BLaER1 (cell line): Measurements from ENCODE around the gene GPR15.

Experiments
- H3K27ac ChIP-seq: shearing (Covaris generic); formaldehyde crosslinking; 2 replicates; pipeline ENCODE4 v1.8.1; 2022
- H3K27me3 ChIP-seq: shearing (Covaris generic); formaldehyde crosslinking; 2 replicates; pipeline ENCODE4 v1.8.1; 2022
- H3K36me3 ChIP-seq: shearing (Covaris generic); formaldehyde crosslinking; 2 replicates; pipeline ENCODE4 v1.8.1; 2022
- H3K4me1 ChIP-seq: shearing (Covaris generic); formaldehyde crosslinking; 2 replicates; pipeline ENCODE4 v1.8.1; 2022
- H3K4me2 ChIP-seq: shearing (Covaris generic); formaldehyde crosslinking; 2 replicates; pipeline ENCODE4 v1.8.1; 2022
- H3K4me3 ChIP-seq: shearing (Covaris generic); formaldehyde crosslinking; 2 replicates; pipeline ENCODE4 v1.8.1; 2022
- H3K9ac ChIP-seq: shearing (Covaris generic); formaldehyde crosslinking; 2 replicates; pipeline ENCODE4 v1.8.1; 2022
- H3K9me3 ChIP-seq: shearing (Covaris generic); formaldehyde crosslinking; 2 replicates; pipeline ENCODE4 v1.8.1; 2022
- H4K20me1 ChIP-seq: shearing (Covaris generic); formaldehyde crosslinking; 2 replicates; pipeline ENCODE4 v1.8.1; 2022
- Cebpa-rat ChIP-seq: shearing (Covaris generic); IDR thresholded peaks from 2 replicates; pipeline ENCODE4 v1.8.1; 2022

Gene GPR15

DNA sequence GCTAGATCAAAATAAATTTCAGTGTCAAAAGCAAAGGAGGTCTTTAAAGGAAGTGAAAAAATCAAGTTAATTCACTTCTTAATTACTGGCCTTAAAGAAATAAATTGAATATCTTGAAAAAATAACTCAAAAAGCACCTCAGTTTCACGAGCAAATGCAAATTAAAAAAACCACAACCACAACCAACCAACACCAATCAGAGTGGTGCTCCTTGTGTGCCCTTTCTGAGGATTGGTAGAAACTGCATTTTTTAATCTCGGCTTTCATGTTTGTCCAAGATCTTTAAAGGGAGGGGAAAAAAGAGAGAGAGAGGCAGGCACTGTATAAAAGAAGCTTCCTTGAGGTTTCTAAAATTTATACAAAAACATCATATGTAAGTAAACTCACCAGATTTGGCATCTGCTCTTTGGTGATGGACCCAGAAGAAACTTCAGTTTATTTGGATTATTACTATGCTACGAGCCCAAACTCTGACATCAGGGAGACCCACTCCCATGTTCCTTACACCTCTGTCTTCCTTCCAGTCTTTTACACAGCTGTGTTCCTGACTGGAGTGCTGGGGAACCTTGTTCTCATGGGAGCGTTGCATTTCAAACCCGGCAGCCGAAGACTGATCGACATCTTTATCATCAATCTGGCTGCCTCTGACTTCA, at the start of gene GPR15:
Gene GPR15 (plus strand): TSS at position 357 of the 653 bp plus-strand sequence. CDS start 56 bp downstream, at position 413.
- no peaks in the 10 kb centered on the region for H4K20me1 ChIP-seq
- no peak within 1 kb of the TSS for H3K4me2 ChIP-seq
- H3K9me3 ChIP-seq, result no peaks in the 10 kb centered on the region
- no peak for TF ChIP-seq Cebpa-rat
- no peaks in the 10 kb centered on the region for H3K36me3 ChIP-seq
- no peak within 1 kb of the TSS for H3K4me3 ChIP-seq
- no peaks in the 10 kb centered on the region for H3K4me1 ChIP-seq
- no peak within 1 kb of the TSS for H3K9ac ChIP-seq
- H3K27ac ChIP-seq, result no peak within 1 kb of the TSS
- H3K27me3 ChIP-seq, result no peaks in the 10 kb centered on the region

DNA sequence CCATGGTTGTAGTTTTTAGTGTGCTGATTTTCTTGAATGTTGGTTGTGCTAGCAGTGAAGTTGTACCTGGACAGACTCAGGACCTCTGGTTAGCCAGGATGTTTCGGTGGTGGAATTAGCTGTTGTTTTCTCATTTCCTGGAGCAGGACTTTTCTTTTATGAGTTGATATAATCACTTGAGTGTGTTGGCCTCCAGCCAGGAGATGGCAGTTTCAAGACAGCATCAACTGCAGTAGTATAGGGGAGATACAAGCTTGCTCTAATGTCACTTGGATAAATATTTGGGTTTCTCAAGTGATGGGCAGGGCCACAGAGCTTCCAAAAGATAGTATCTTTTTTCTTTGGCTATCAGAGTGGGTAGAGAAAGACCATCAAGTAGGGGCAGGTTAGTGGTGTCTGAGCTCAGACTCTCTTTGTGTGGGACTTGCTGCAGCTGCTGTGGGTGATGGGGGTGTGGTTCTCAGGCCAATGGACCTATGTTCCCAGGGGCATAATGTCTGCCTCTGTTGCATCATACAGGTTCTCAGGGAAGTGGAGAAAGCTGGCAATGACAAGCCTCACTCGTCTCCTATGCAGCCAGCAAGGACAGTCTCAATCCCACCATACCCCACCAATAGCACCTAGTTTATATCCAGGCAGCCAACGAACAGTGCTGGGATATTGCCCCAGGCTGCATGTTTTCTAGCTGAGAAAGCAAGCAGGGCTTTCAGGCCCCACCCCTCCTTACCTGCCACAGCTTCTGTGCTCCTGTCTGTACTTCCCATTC, 48.9 kb upstream of the GPR15 start:
- H4K20me1 ChIP-seq, result no peaks in the 10 kb centered on the region
- H3K4me3 ChIP-seq, result no peak overlapping the region
- no peak overlapping the region for H3K27ac ChIP-seq
- H3K9ac ChIP-seq, result no peak overlapping the region
- no peaks in the 10 kb centered on the region for H3K27me3 ChIP-seq
- TF ChIP-seq Cebpa-rat, result no peak
- H3K4me2 ChIP-seq, result no peak overlapping the region
- H3K4me1 ChIP-seq, result no peaks in the 10 kb centered on the region
- H3K9me3 ChIP-seq, result 0 out of 2 replicates have a peak, but pooled peaks cover 8% of the 10 kb centered on the region
- H3K36me3 ChIP-seq, result no peaks in the 10 kb centered on the region

DNA sequence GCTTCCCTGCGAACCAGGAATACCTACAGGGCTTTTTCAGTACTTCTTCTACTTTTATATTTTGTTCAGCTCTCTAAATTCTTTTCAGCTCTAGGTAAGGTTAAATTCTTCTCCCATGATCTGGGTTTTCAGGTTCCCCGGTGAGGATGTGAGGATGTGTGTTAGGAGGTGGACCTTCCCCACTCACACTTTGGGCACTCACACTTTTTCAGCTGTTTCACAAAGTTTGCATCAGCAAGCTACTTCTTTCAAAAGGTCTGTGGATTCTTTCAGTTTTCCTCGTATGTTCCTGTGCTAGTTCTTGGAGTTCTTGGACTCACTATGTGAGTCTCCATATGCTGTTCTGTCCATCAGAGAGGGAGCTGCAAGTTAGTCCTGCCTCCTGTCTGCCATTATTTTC, 48.2 kb upstream of the GPR15 start:
- no peak for TF ChIP-seq Cebpa-rat
- no peaks in the 10 kb centered on the region for H3K36me3 ChIP-seq
- H3K4me2 ChIP-seq, result no peak overlapping the region
- H3K4me3 ChIP-seq, result no peak overlapping the region
- no peak overlapping the region for H3K9ac ChIP-seq
- no peaks in the 10 kb centered on the region for H3K4me1 ChIP-seq
- H3K9me3 ChIP-seq, result 0 out of 2 replicates have a peak, but pooled peaks cover 8% of the 10 kb centered on the region
- no peaks in the 10 kb centered on the region for H3K27me3 ChIP-seq
- H3K27ac ChIP-seq, result no peak overlapping the region
- H4K20me1 ChIP-seq, result no peaks in the 10 kb centered on the region

DNA sequence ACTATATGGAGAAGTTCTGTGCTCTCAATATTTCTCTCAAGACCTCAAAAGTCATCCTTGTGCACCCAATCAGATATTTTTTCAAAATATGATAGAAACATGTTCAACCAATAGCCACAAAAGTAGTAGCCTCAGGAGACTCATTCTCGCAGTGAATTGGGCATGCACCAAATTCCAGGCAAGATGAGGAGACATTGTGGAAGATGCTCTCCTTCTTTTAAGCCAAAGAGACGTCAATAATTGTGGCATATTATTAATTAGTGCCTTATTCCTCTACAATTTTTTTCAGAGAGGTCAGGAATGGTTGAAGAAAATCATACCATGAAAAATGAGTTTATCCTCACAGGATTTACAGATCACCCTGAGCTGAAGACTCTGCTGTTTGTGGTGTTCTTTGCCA, 34.4 kb upstream of the GPR15 start, which contains the start of gene OR5K2:
Gene OR5K2 (plus strand): TSS at position 301 of the 400 bp plus-strand sequence. CDS start 0 bp downstream, at position 301.
- TF ChIP-seq Cebpa-rat, result no peak
- Histone ChIP-seq H3K36me3 (no peaks in the 10 kb centered on the region), H3K9ac (no peak within 1 kb of the TSS)

DNA sequence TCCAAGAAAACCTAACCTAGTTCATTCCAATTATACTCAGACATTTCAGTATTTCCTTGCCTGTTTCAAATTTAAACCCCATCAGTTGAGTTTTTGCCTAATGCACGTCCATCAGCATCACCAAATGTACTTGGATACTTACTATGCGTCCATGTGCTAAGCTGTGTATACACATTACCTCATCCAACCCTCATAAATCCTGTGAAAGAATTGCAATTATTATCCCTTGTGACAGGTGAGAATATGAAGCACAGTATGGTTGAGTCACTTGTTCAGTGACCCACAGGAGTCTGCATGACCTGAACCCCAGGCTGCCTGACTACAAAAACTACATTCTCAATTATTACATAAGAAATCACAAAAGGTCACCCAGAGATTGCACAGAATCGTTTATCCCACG, 31.8 kb upstream of the GPR15 start:
- Histone ChIP-seq H3K4me2 (no peak overlapping the region), H3K4me1 (no peaks in the 10 kb centered on the region), H3K4me3 (no peak overlapping the region), H3K27me3 (no peaks in the 10 kb centered on the region), H3K9ac (no peak overlapping the region), H3K9me3 (no peaks in the 10 kb centered on the region), H3K36me3 (no peaks in the 10 kb centered on the region), H3K27ac (no peak overlapping the region), H4K20me1 (no peaks in the 10 kb centered on the region)
- TF ChIP-seq Cebpa-rat, result no peak

More for the DNA sequence above, 34.4 kb upstream of the GPR15 start, which contains the start of gene OR5K2:
- Histone ChIP-seq H3K27me3 (no peaks in the 10 kb centered on the region), H3K4me3 (no peak within 1 kb of the TSS), H3K4me1 (no peaks in the 10 kb centered on the region), H3K9me3 (no peaks in the 10 kb centered on the region), H3K27ac (no peak within 1 kb of the TSS), H4K20me1 (no peaks in the 10 kb centered on the region), H3K4me2 (no peak within 1 kb of the TSS)

DNA sequence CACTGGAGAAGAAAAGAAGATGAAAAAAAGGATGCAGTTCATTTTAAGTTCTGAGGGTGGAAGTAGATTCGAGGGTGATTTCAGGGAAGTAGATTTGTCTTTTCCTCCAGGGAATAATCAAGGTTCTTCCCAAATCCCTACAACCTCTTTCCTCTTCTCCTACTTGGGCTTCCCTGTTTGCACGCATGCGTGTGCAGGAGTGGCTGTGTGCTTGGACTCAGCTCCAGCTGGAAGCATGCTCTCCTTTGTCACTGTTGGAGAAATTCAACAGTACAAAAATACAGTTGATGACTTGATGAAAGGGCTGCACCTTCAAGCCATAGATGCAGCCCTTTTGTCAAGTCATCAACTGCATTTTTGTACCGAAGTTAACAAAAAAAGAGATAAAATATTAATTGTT, 30.5 kb upstream of the GPR15 start:
- no peak for TF ChIP-seq Cebpa-rat
- H4K20me1 ChIP-seq, result no peaks in the 10 kb centered on the region
- H3K36me3 ChIP-seq, result no peaks in the 10 kb centered on the region
- no peak overlapping the region for H3K27ac ChIP-seq
- no peaks in the 10 kb centered on the region for H3K9me3 ChIP-seq
- H3K27me3 ChIP-seq, result no peaks in the 10 kb centered on the region
- H3K4me1 ChIP-seq, result no peaks in the 10 kb centered on the region
- no peak overlapping the region for H3K9ac ChIP-seq
- no peak overlapping the region for H3K4me2 ChIP-seq
- no peak overlapping the region for H3K4me3 ChIP-seq

DNA sequence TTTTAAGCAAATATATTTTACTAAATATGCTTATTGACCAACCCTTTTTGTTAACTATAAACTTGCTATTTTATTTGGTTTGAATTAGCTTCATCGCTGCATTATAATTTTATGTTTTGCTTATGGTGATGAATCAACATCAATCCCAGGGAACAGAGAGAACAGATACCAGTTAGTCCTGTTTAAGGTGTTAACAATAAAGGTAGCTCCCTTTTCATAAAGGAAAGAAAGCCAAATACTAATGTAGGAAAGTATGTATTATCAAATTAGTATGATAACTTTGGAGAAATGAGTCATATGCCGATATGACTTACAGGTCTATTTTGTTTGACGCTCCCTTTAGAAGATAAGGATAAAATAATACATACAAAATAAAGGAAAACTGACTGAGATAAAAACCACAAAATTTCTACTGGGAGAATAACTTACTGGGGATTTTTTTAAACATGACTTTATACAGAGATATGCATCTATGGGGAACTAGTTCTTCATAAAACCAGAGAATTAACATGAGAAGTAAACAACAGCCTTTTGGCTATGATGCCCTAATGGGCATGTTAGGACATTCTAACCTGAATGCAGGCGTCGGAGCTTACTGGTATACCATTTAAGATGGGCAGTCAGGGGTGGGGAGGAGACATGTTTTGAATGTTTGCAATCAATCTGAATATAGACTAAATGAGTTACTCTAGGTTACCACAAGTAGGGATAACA, 29.8 kb upstream of the GPR15 start:
- H3K36me3 ChIP-seq, result no peaks in the 10 kb centered on the region
- H3K4me2 ChIP-seq, result no peak overlapping the region
- no peak overlapping the region for H3K9ac ChIP-seq
- H3K27me3 ChIP-seq, result no peaks in the 10 kb centered on the region
- no peak overlapping the region for H3K4me3 ChIP-seq
- no peak for TF ChIP-seq Cebpa-rat
- H3K9me3 ChIP-seq, result no peaks in the 10 kb centered on the region
- no peaks in the 10 kb centered on the region for H3K4me1 ChIP-seq
- no peak overlapping the region for H3K27ac ChIP-seq
- H4K20me1 ChIP-seq, result no peaks in the 10 kb centered on the region

DNA sequence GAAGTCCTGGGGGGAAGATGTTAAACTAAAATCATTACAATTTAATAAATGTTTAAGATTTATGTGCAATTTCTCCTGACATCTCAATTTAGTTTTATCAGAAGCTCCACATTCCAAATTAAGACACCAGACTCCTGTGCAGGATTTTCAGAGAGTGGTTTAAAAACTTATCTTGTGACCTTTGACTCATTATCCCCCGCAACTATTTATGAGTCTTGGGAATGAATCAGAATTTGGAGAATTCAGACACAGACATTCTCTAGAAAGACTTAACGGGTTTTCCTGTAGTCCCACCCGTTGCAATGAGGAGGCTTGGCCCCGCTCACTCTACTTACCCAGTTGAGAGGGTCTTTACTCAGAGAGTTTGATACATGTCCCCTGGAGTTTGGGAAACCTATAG, 27.2 kb upstream of the GPR15 start:
- no peak overlapping the region for H3K4me2 ChIP-seq
- TF ChIP-seq Cebpa-rat, result no peak
- no peaks in the 10 kb centered on the region for H3K36me3 ChIP-seq
- no peak overlapping the region for H3K27ac ChIP-seq
- H3K27me3 ChIP-seq, result no peaks in the 10 kb centered on the region
- no peak overlapping the region for H3K9ac ChIP-seq
- H3K9me3 ChIP-seq, result no peaks in the 10 kb centered on the region
- H3K4me3 ChIP-seq, result no peak overlapping the region
- no peaks in the 10 kb centered on the region for H4K20me1 ChIP-seq
- H3K4me1 ChIP-seq, result no peaks in the 10 kb centered on the region

DNA sequence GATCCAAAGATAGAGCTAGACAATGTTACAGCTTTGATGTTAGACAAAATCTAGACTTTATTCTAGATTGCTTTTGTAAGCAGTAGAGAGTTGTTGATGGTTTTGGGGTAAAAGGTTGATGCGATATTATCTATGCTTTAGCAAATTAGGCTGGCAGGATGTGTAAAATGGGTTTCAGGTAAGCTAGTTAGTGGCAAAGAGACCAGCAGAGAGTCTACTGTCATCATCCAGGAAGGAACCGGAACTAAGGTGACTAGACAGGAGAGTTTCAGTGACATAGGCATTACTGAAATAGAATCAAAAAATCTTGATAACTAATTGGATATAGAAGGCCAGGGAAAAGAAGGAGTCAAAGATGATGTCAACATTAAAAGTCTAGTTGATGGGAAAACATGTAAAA, 23.2 kb upstream of the GPR15 start:
- no peak overlapping the region for H3K27ac ChIP-seq
- no peaks in the 10 kb centered on the region for H3K36me3 ChIP-seq
- no peak overlapping the region for H3K9ac ChIP-seq
- no peak for TF ChIP-seq Cebpa-rat
- no peak overlapping the region for H3K4me3 ChIP-seq
- H3K4me1 ChIP-seq, result peaks cover 19% of the 10 kb centered on the region
- H3K4me2 ChIP-seq, result no peak overlapping the region
- no peaks in the 10 kb centered on the region for H3K9me3 ChIP-seq
- no peaks in the 10 kb centered on the region for H4K20me1 ChIP-seq
- no peaks in the 10 kb centered on the region for H3K27me3 ChIP-seq

DNA sequence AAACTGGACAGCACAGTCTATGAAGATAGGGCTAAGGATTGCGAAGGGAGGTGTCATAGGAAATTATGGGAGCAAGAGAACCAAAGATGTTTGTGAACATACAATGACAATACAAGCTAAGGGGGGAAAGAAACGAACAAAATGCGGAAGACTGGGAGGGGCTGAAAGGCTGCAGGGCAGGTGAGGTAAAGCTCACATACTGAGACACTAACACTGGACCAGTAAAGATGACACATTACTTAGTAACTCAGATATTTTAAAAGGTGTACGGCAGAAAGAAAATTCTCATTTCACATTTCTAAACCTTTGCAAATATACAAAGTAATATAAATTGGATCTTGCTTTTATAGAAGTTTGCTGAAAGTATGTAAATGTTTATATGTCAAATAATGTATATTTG, 19.2 kb upstream of the GPR15 start:
- no peak overlapping the region for H3K4me3 ChIP-seq
- H4K20me1 ChIP-seq, result no peaks in the 10 kb centered on the region
- peaks cover 19% of the 10 kb centered on the region for H3K4me1 ChIP-seq
- no peak for TF ChIP-seq Cebpa-rat
- H3K36me3 ChIP-seq, result peaks cover 28% of the 10 kb centered on the region
- no peak overlapping the region for H3K27ac ChIP-seq
- no peaks in the 10 kb centered on the region for H3K27me3 ChIP-seq
- H3K9ac ChIP-seq, result no peak overlapping the region
- H3K9me3 ChIP-seq, result no peaks in the 10 kb centered on the region
- no peak overlapping the region for H3K4me2 ChIP-seq
